Measurements from ENCODE around the gene LIPA.
"Not testable (repeated sequence)": the region's sequence is repeated elsewhere in the genome, so short reads cannot be mapped to it uniquely, and the experiment has no call there.

Gene LIPA

DNA sequence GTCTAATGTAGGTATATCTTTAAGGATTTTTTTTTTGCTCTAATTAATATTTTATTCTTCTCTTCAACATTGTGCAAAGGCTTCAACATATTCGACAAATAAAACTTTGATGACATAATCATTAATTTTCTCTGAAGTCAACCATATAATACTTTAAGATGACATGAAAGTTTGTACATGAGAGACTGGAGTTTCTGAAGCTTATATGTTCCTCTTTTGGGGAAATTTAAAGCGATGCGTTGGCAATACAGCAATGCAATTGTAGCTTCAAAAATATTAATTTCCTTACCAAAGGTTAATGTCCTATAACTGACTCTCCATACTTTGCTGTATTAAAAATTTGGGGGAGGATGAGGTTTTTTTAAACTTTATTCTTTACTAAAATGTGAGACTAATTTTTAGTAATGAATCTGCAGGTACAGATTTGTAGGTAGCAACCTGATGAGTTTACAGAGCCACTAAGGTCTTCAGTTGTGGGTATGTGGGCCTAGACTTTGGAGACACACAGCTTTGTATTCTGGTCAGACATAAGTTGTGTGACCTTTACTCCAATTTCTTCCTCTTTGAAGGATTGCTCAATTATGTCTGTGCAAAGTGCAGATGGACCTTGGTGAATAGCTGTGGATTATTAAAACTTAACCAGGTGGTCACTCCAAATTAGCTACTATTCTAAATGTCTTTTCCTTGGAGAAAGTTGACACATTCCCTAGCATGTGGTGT lies 18.0 kb upstream of the LIPA start:
- no peak for DNase-seq

GRCh38 chr10:89266721-89267453 lies 15.3 kb upstream of the LIPA start:
- DNase-seq = no peak

- DNase-seq = no peak
These were observed 12.0 kb upstream of the LIPA start for GRCh38 chr10:89263531-89263930.

- no peak for DNase-seq
These were observed 11.5 kb upstream of the LIPA start for GRCh38 chr10:89263091-89263490.

- DNase-seq = no peak
These were observed 10.8 kb upstream of the LIPA start for GRCh38 chr10:89262086-89263051.

GRCh38 chr10:89258881-89259280 lies 7.3 kb upstream of the LIPA start:
- DNase-seq = no peak

DNA sequence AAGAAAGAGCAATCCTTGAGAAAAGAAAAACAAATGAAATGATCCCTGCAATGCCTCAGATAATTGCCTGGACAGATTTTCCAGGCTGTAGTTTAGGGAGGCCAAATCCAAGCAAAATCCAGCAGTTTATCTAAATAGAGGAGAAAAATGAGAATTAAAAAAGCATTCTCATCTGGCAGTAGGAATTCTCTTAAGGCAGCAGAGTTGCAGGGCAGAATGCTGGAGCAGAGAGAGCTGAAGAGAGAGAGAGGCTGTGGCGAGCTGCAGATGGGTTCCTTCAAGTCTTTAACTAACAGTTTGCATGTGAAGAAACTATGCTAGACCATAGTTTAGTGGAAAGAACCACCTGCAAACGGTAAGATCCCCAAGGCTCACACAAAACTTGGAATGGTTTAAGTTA lies 6.0 kb upstream of the LIPA start:
- no peak for DNase-seq

DNA sequence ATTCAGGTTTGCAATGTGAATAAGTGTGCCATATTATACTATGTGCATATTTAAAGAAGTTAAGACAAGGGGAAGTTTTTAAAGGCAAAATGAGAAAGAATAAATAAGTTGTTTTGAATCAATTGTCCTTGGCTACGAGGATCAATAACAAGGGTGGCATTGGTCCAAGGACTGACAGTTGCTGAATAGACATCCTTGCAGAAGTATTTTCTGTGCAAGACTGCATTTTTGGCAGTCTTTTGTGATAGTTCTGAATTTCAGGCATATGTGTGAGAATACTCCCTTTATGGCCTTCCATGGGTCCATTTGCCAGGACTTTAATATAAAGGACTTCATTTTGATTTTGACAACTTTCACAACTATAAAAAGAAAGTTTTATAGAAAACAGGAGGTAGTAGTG lies 5.4 kb upstream of the LIPA start:
- DNase-seq = no peak

DNA sequence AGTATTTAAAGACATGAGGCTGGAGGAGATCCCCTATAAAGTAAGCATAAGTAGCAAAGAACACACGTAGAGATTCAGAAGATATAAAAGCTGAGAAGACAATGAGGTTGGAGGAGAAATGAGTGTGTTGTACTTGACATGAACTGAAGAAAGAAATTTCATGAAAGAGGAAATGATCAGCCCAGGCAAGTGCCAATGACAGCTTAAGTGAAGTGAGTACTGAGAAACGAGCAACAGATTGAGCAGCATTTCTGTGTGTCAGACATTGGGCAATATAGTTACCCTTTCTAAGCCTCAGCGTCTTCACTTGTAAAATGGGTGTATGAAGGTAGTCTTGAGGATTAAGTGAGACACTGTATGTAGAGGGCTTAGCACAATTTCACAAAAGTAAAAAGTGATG lies 4.8 kb upstream of the LIPA start:
- no peak for DNase-seq

GRCh38 chr10:89255793-89256192 lies 4.2 kb upstream of the LIPA start:
- no peak for DNase-seq

DNA sequence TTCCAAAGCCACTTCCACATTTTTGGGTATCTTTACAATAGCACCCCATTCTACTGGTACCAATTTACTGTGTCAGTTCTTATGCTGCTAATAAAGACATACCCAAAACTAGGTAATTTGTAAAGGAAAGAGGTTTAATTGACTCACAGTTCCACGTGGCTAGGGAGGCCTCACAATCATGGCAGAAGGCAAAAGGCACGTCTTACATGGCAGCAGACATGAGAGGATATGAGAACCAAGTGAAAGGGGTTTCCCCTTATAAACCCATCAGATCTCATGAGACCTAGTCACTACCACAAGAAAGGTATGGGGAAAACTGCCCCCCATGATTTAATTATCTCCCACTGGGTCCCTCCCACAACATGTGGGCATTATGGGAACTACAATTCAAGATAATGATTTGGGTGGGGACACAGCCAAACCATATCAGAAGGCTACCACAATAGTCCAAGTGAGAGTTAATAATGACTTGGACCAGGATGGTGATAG lies 3.6 kb upstream of the LIPA start:
- not testable (repeated sequence) for DNase-seq

DNA sequence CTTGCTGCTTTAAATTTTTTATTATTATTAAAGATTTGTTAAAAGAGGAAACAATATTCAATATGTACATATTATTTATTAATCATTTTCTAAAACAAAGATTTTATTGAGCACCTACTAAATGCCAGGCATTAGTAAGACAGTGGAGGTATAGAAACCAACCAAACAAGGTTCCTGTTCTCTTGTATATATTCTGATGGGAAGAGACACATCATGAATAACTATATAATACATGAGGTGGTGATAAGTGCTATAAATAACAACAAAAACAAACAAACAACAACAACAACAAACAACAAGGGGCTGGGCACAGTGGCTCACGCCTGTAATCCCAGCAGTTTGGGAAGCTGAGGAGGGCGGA lies 630 bp upstream of the LIPA start:
- DNase-seq = no peak

GRCh38 chr10:89250865-89251408 lies 638 bp downstream of the LIPA start:
- no peak for DNase-seq

DNA sequence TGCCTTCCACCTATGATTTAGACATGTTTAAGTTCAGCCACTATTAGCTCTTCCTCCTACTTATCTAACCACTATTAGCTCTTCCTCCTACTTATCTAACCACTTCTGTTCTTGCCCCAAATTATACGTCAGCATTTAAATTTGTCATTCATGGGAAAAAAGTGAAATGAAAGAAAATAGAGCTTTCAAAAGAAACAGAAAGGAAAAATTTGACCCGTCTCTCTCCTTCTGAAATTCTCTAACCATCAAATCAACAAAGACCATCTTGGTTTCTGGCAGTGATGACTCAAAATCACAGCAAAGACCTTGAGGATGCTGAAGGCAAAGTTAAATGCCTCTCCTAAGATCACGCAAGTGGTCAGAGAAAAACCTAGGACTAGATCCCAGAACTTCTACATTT lies 2.6 kb downstream of the LIPA start:
- DNase-seq = peak; percentile 20

GRCh38 chr10:89247623-89248022 lies 4.0 kb downstream of the LIPA start:
- DNase-seq = not testable (repeated sequence)

DNA sequence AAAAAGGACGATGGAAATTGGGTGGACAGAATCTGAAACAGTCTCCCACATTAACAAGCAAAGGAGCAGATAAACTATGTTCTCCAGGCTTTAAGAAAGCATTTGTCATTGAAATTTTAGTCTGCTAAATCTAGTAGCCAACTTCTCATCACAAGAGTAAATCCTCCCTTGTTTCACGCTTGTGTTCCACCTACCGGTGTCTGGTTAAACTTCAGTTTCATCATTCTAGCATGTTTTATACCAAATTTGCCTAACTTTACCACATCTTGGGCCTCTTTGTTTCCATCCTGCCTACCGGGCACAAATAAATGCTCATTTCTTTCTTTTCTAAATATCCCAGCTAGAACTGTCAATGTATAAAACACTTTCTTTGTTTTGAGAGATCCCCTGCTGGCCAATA lies 5.8 kb downstream of the LIPA start:
- no peak for DNase-seq

GRCh38 chr10:89242840-89243568 lies 8.6 kb downstream of the LIPA start:
- no peak for DNase-seq

DNA sequence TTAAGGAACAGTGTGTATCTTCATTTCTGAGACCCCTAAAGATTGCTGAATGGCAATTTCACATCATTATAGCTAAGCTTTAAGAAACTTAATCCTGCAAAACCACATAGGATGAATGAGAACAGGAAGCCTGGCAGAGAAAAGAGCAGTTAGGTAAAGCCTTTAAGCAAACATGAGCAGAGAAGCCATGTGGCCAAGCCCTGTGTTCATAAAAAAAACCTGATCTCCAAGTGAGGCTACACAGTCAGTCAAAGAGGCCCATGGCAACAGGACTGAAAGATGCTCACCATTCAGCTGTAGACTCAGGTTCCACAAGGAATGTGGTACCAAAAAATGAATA lies 9.3 kb downstream of the LIPA start:
- no peak for DNase-seq

DNA sequence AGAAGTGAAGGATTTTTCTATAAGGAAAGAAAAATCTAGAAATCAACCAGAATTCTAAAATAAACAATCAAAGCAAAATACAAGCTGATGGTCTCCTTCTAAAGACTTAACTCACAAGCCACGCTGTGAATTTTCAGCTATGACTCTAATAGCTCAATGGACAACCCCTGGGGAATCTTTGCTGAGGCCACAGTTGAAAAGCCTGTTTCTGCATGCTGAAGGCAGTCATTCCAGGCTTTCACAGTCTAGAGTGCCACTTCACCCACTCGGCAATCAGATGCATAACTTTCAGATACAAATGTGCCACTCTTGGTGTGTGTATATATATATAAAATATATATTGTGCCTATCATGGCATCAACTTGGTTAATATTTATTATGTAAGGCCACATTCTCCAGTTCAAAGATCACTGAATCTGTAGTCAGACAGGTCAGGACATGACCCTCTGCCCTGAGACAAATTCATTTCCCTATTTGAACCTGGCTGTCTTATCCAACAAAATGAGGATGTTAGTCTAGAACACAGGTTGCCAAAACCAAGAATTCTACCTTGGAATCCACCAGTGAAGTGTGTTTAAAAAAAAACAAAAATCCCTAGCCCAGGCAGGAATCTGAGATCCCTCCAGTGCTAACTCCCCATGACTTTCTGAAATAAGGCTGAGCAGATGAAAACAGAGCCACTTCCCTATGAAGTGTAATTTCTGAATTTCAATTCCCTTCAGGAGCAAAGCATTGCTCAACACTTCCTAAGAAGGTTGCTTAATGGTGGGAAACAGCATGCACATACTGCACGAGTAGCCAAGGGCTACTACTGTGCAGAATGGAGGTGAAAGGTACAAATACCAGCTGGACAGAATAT lies 9.9 kb downstream of the LIPA start:
- no peak for DNase-seq

- no peak for DNase-seq
These were observed 10.5 kb downstream of the LIPA start for GRCh38 chr10:89241026-89241425.

GRCh38 chr10:89240519-89240918 lies 11.1 kb downstream of the LIPA start:
- no peak for DNase-seq
